ENCODE measurements around the gene BCAT1.
"Not testable (repeated sequence)": the region's sequence is repeated elsewhere in the genome, so short reads cannot be mapped to it uniquely, and the experiment has no call there.

The BCAT1 gene

GRCh38 chr12:24901576-24902461, 47.1 kb downstream of the BCAT1 start:
- peak overlapping the region; percentile 62 for H3K4me3 ChIP-seq (ENCODE audit: low read depth, low read length)

- H3K4me3 ChIP-seq (ENCODE audit: low read depth, low read length), result no peak overlapping the region
Measured at GRCh38 chr12:24900196-24900595, 48.7 kb downstream of the BCAT1 start.

- H3K4me3 ChIP-seq (ENCODE audit: low read depth, low read length), result no peak overlapping the region
Measured at GRCh38 chr12:24899503-24900075, 49.3 kb downstream of the BCAT1 start.

- no peak overlapping the region for H3K4me3 ChIP-seq (ENCODE audit: low read depth, low read length)
Measured at GRCh38 chr12:24898606-24899005, 50.3 kb downstream of the BCAT1 start.

- H3K4me3 ChIP-seq (ENCODE audit: low read depth, low read length), result no peak overlapping the region
Measured at GRCh38 chr12:24898185-24898584, 50.7 kb downstream of the BCAT1 start.

GRCh38 chr12:24896171-24896570, 52.7 kb downstream of the BCAT1 start:
- no peak overlapping the region for H3K4me3 ChIP-seq (ENCODE audit: low read depth, low read length)

GRCh38 chr12:24895612-24896011, 53.3 kb downstream of the BCAT1 start:
- no peak overlapping the region for H3K4me3 ChIP-seq (ENCODE audit: low read depth, low read length)

GRCh38 chr12:24894879-24895278, 54.0 kb downstream of the BCAT1 start:
- no peak overlapping the region for H3K4me3 ChIP-seq (ENCODE audit: low read depth, low read length)

GRCh38 chr12:24890048-24890803, 58.7 kb downstream of the BCAT1 start:
- no peak overlapping the region for H3K4me3 ChIP-seq (ENCODE audit: low read depth, low read length)

GRCh38 chr12:24889411-24889810, 59.5 kb downstream of the BCAT1 start:
- no peak overlapping the region for H3K4me3 ChIP-seq (ENCODE audit: low read depth, low read length)

- H3K4me3 ChIP-seq (ENCODE audit: low read depth, low read length), result no peak overlapping the region
Measured at GRCh38 chr12:24888813-24889212, 60.1 kb downstream of the BCAT1 start.

- H3K4me3 ChIP-seq (ENCODE audit: low read depth, low read length), result no peak overlapping the region
Measured at GRCh38 chr12:24884911-24885310, 64.0 kb downstream of the BCAT1 start.

GRCh38 chr12:24881724-24882371, 67.1 kb downstream of the BCAT1 start:
- H3K4me3 ChIP-seq (ENCODE audit: low read depth, low read length), result no peak overlapping the region

GRCh38 chr12:24881227-24881626, 67.7 kb downstream of the BCAT1 start:
- H3K4me3 ChIP-seq (ENCODE audit: low read depth, low read length), result no peak overlapping the region

- no peak overlapping the region for H3K4me3 ChIP-seq (ENCODE audit: low read depth, low read length)
Measured at GRCh38 chr12:24880732-24881131, 68.2 kb downstream of the BCAT1 start.

GRCh38 chr12:24879644-24880043, 69.3 kb downstream of the BCAT1 start:
- H3K4me3 ChIP-seq (ENCODE audit: low read depth, low read length), result no peak overlapping the region

GRCh38 chr12:24875014-24875413, 73.9 kb downstream of the BCAT1 start:
- no peak overlapping the region for H3K4me3 ChIP-seq (ENCODE audit: low read depth, low read length)

- H3K4me3 ChIP-seq (ENCODE audit: low read depth, low read length), result no peak overlapping the region
Measured at GRCh38 chr12:24872211-24872610, 76.7 kb downstream of the BCAT1 start.

GRCh38 chr12:24866139-24866538, 82.8 kb downstream of the BCAT1 start:
- H3K4me3 ChIP-seq (ENCODE audit: low read depth, low read length), result not testable (repeated sequence)

- no peak overlapping the region for H3K4me3 ChIP-seq (ENCODE audit: low read depth, low read length)
Measured at GRCh38 chr12:24864796-24865125, 84.1 kb downstream of the BCAT1 start.

- H3K4me3 ChIP-seq (ENCODE audit: low read depth, low read length), result no peak overlapping the region
Measured at GRCh38 chr12:24861766-24862540, 86.9 kb downstream of the BCAT1 start.
